ENCODE results near the gene SHISA9. TPM values are rescaled to one million over a fixed set of nuclear protein-coding genes. Genes with fewer than 3 reads are reported as not detected.

The SHISA9 gene
- total RNA-seq, 3 donors from 2014 or later (not counting 1 experiment from before 2014, with no cell fraction given): 0.05 TPM; not detected in 2

DNA sequence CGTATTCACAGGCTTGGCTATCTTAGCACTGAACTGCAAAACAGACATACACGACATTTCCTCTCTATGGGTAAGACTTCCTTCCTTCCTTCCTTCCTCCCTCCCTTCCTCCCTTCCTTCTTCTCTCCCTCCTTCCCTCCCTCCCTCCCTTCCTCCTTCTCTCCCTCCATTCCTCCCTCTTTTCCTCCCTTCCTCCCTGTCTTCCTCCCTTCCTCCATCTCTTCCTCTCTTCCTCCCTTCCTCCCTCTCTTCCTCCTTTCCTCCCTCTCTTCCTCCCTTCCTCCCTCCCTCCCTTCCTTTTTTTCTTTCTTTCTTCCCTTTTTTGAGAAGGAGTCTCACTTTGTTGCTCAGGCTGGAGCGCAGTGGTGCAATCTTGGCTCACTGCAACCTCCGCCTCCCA lies 22.4 kb upstream of the SHISA9 start:
- H3K4me1 ChIP-seq (ENCODE audit: control insufficient read depth, insufficient read depth, low read length): no peaks in the 10 kb centered on the region
- no peak for DNase-seq
- no peaks in the 10 kb centered on the region for H3K36me3 ChIP-seq (ENCODE audit: control insufficient read depth, insufficient read depth, low read length)
- no peak overlapping the region for H3K4me3 Mint-ChIP-seq
- H3K4me3 ChIP-seq (ENCODE audit: low read length): no peak overlapping the region
- intact Hi-C loops (cut with micrococcal nuclease): no loop called here
- TF ChIP-seq, protein P1, sequence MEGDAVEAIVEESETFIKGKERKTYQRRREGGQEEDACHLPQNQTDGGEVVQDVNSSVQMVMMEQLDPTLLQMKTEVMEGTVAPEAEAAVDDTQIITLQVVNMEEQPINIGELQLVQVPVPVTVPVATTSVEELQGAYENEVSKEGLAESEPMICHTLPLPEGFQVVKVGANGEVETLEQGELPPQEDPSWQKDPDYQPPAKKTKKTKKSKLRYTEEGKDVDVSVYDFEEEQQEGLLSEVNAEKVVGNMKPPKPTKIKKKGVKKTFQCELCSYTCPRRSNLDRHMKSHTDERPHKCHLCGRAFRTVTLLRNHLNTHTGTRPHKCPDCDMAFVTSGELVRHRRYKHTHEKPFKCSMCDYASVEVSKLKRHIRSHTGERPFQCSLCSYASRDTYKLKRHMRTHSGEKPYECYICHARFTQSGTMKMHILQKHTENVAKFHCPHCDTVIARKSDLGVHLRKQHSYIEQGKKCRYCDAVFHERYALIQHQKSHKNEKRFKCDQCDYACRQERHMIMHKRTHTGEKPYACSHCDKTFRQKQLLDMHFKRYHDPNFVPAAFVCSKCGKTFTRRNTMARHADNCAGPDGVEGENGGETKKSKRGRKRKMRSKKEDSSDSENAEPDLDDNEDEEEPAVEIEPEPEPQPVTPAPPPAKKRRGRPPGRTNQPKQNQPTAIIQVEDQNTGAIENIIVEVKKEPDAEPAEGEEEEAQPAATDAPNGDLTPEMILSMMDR (IDR thresholded peaks at IDR 0.05): no peak
- H3K9me3 Mint-ChIP-seq: no peaks in the 10 kb centered on the region
- H3K36me3 Mint-ChIP-seq: no peaks in the 10 kb centered on the region
- WGBS (ENCODE audit: insufficient coverage): 86% methylated on average over 4 of the region's 4 CpGs
- no peaks in the 10 kb centered on the region for H3K27me3 Mint-ChIP-seq (ENCODE audit: low read depth in 2 of 2)
- no peak overlapping the region for H3K27ac Mint-ChIP-seq
- no peak for ATAC-seq
- no peaks in the 10 kb centered on the region for H3K27me3 ChIP-seq (ENCODE audit: control insufficient read depth, insufficient read depth, low read length)
- H3K27ac ChIP-seq (ENCODE audit: low read length): no peak overlapping the region
- H3K9me3 ChIP-seq (ENCODE audit: control insufficient read depth, insufficient read depth, low read length): no peaks in the 10 kb centered on the region
- no peaks in the 10 kb centered on the region for H3K4me1 Mint-ChIP-seq

DNA sequence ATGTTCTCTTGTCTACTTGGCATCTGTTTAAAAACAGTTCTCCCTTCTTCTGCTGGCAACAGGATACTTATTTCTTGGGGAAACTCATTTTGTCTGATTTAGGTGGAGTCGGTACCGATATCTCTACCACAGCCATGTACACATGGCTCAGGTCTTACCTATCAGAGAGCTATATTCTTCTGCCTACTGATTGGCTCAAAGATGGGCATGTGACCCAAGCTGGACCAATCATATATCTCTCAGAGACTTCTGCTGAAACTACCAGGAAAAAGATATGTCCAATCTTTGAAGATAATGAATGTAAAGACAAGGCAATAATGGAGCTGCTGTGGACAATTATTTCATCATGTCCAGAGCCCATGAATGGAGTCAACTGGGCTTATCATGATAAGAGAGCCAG lies 21.6 kb upstream of the SHISA9 start:
- no peak overlapping the region for H3K27ac ChIP-seq (ENCODE audit: low read length)
- H3K36me3 ChIP-seq (ENCODE audit: control insufficient read depth, insufficient read depth, low read length): no peaks in the 10 kb centered on the region
- H3K27me3 ChIP-seq (ENCODE audit: control insufficient read depth, insufficient read depth, low read length): no peaks in the 10 kb centered on the region
- Mint-ChIP-seq H3K27me3 (ENCODE audit: low read depth in 2 of 2) (peaks cover 0 to 5% of the 10 kb centered on the region in 2 donors), H3K27ac (no peak overlapping the region), H3K4me3 (no peak overlapping the region), H3K9me3 (no peaks in the 10 kb centered on the region), H3K4me1 (no peaks in the 10 kb centered on the region), H3K36me3 (no peaks in the 10 kb centered on the region)
- no peak for ATAC-seq
- H3K4me1 ChIP-seq (ENCODE audit: control insufficient read depth, insufficient read depth, low read length): no peaks in the 10 kb centered on the region
- WGBS (ENCODE audit: insufficient coverage): 100% methylated on average over 2 of the region's 2 CpGs
- intact Hi-C loops (cut with micrococcal nuclease): no loop called here
- H3K9me3 ChIP-seq (ENCODE audit: control insufficient read depth, insufficient read depth, low read length): no peaks in the 10 kb centered on the region
- no peak overlapping the region for H3K4me3 ChIP-seq (ENCODE audit: low read length)
- DNase-seq: no peak
- TF ChIP-seq, protein P1 (IDR thresholded peaks at IDR 0.05): no peak

DNA sequence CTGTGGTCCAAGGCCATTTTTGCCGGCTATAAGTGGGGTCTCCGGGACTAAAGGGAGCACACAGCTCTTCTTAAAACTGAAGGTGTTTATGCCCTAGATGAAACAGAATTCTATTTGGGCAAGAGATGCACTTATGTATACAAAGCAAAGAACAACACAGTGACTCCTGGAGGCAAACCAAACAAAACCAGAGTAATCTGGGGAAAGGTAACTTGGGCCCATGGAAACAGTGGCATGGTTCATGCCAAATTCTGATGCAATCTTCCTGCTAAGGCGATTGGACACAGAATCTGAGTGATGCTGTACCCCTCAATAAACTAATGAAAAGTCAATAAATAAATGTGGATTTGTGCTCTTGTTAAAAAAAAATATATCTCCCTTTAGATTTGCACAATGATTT lies 20.2 kb upstream of the SHISA9 start:
- TF ChIP-seq, protein P1 (IDR thresholded peaks at IDR 0.05): no peak
- Mint-ChIP-seq H3K4me3 (no peak overlapping the region), H3K36me3 (no peaks in the 10 kb centered on the region), H3K27ac (no peak overlapping the region), H3K4me1 (no peaks in the 10 kb centered on the region), H3K9me3 (no peaks in the 10 kb centered on the region), H3K27me3 (ENCODE audit: low read depth in 2 of 2) (peaks cover 3 to 11% of the 10 kb centered on the region in 2 donors)
- DNase-seq: no peak
- Histone ChIP-seq H3K4me3 (ENCODE audit: low read length) (no peak overlapping the region), H3K36me3 (ENCODE audit: control insufficient read depth, insufficient read depth, low read length) (no peaks in the 10 kb centered on the region), H3K4me1 (ENCODE audit: control insufficient read depth, insufficient read depth, low read length) (no peaks in the 10 kb centered on the region), H3K27me3 (ENCODE audit: control insufficient read depth, insufficient read depth, low read length) (no peaks in the 10 kb centered on the region), H3K9me3 (ENCODE audit: control insufficient read depth, insufficient read depth, low read length) (no peaks in the 10 kb centered on the region), H3K27ac (ENCODE audit: low read length) (no peak overlapping the region)
- intact Hi-C loops (cut with micrococcal nuclease): no loop called here
- WGBS (ENCODE audit: insufficient coverage): 97% methylated on average over 2 of the region's 3 CpGs
- ATAC-seq: no peak

DNA sequence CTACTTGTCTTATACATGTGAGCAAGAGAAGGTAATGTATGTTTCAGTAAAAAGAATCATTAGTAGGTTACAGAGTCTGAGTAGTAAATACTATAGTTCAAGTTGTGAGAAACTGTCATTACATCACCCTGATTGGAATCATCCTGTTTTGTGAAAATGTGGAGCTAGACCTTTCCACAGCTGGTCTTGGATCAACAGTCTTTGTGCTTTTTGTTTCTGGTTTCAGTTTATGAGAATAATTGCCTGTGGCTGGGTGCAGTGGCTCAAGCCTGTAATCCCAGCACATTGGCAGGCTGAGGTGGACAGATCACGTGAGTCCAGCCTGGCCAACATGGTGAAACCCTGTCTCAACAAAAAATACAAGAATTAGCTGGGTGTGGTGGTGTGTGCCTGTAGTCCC lies 19.7 kb upstream of the SHISA9 start:
- Histone ChIP-seq H3K27me3 (ENCODE audit: control insufficient read depth, insufficient read depth, low read length) (no peaks in the 10 kb centered on the region), H3K4me3 (ENCODE audit: low read length) (no peak overlapping the region), H3K9me3 (ENCODE audit: control insufficient read depth, insufficient read depth, low read length) (no peaks in the 10 kb centered on the region), H3K4me1 (ENCODE audit: control insufficient read depth, insufficient read depth, low read length) (no peaks in the 10 kb centered on the region), H3K27ac (ENCODE audit: low read length) (no peak overlapping the region), H3K36me3 (ENCODE audit: control insufficient read depth, insufficient read depth, low read length) (no peaks in the 10 kb centered on the region)
- no peaks in the 10 kb centered on the region for H3K9me3 Mint-ChIP-seq
- ATAC-seq (no peak), DNase-seq (no peak)
- H3K4me3 Mint-ChIP-seq: no peak overlapping the region
- peaks cover 3 to 11% of the 10 kb centered on the region in 2 donors for H3K27me3 Mint-ChIP-seq (ENCODE audit: low read depth in 2 of 2)
- 70% methylated on average over 1 of the region's 1 CpG for WGBS (ENCODE audit: insufficient coverage)
- TF ChIP-seq, protein P1 (IDR thresholded peaks at IDR 0.05): no peak
- H3K4me1 Mint-ChIP-seq: no peaks in the 10 kb centered on the region
- H3K36me3 Mint-ChIP-seq: no peaks in the 10 kb centered on the region
- H3K27ac Mint-ChIP-seq: no peak overlapping the region
- intact Hi-C loops (cut with micrococcal nuclease): no loop called here
